Measurements from ENCODE around the gene LARP1B.

DNA sequence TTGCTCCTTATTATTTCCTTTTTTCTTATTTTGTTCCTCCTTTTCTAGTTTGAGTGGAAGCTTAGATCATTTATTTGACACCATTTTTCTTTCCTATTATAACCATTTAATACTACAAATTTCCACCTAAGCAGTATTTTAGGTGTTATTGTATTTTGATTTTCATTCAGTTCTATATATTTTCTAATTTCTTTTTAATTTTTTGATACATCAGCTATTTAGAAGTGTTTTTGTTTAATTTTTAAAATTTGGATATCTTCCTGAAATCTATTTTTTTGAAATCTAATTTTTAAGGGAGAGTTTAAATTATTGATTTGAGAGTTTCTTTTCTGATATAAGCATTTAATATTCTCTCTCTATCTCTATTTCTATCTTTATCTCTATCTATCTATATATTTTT lies 108.1 kb downstream of the LARP1B start:
- TF ChIP-seq EZH2 (IDR thresholded peaks at IDR 0.05; ENCODE audit: low read length, unreplicated experiment) (no peak), EZH2phosphoT487 (IDR thresholded peaks at IDR 0.05; ENCODE audit: borderline replicate concordance, low read length) (no peak)
- TF ChIP-seq, protein P1, sequence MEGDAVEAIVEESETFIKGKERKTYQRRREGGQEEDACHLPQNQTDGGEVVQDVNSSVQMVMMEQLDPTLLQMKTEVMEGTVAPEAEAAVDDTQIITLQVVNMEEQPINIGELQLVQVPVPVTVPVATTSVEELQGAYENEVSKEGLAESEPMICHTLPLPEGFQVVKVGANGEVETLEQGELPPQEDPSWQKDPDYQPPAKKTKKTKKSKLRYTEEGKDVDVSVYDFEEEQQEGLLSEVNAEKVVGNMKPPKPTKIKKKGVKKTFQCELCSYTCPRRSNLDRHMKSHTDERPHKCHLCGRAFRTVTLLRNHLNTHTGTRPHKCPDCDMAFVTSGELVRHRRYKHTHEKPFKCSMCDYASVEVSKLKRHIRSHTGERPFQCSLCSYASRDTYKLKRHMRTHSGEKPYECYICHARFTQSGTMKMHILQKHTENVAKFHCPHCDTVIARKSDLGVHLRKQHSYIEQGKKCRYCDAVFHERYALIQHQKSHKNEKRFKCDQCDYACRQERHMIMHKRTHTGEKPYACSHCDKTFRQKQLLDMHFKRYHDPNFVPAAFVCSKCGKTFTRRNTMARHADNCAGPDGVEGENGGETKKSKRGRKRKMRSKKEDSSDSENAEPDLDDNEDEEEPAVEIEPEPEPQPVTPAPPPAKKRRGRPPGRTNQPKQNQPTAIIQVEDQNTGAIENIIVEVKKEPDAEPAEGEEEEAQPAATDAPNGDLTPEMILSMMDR (conservative IDR thresholded peaks at IDR 0.05; ENCODE audit: low read depth, low read length): no peak
